Inflammatory macrophage treated with lipopolysaccharide for 4 hours (primary cell): ENCODE results near the gene ZBTB9.

Experiments used
- DNase-seq: peaks from one replicate; pipeline ENCODE4 v3.0.0-alpha.2; 2020

Gene ZBTB9

DNA sequence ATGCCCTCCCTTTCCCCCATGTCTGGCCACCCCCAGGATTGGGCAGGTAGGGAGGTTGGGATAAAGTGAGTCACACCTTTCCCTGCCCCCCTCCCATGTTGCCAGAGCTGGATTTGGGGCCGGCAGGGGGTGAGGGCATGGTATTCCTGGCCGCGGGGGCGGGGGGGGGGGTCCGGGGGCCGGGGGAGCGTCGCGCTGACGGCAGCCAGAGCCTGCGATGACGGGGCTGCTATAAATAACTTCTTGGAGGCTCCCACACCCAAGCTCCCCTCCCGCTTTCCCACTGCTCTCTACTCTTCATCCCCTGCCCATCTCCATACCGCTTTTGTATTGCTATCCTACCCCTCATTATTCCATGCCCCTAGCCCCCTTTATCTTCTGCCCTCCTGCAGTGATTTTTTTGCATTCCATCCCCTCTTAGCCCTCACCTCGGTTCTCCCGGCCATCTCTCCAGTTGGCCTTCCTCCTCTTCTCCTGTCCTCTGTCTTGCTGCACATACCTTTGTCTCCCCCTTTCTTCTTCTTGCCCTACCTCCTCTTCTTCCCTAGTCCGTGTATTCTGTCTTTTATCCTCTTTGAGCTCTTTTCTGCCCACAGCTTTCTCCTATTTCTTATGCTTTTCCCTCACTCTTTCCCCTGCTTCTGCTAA, 20.7 kb upstream of the ZBTB9 start:
- no peak for DNase-seq

DNA sequence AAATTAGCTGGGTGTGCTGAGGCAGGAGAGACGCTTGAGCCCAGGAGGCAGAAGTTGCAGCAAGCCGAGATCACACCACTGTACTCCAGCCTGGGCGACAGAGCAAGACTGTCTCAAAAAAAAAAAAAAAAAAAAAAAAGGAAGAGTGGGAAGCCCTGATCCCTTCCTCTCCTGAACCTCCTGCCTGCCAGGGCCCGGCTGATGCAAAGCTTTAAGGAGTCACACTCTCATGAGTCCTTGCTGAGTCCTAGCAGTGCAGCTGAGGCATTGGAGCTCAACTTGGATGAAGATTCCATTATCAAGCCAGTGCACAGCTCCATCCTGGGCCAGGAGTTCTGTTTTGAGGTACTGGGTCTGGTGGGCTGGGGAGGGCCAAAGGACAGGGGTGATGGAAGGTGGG, 19.4 kb upstream of the ZBTB9 start:
- DNase-seq: peak; percentile 72

DNA sequence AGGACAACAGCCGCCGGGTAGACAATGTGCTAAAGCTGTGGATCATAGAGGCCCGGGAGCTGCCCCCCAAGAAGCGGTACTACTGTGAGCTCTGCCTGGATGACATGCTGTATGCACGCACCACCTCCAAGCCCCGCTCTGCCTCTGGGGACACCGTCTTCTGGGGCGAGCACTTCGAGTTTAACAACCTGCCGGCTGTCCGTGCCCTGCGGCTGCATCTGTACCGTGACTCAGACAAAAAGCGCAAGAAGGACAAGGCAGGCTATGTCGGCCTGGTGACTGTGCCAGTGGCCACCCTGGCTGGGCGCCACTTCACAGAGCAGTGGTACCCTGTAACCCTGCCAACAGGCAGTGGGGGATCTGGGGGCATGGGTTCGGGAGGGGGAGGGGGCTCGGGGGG, 16.7 kb upstream of the ZBTB9 start:
- no peak for DNase-seq

DNA sequence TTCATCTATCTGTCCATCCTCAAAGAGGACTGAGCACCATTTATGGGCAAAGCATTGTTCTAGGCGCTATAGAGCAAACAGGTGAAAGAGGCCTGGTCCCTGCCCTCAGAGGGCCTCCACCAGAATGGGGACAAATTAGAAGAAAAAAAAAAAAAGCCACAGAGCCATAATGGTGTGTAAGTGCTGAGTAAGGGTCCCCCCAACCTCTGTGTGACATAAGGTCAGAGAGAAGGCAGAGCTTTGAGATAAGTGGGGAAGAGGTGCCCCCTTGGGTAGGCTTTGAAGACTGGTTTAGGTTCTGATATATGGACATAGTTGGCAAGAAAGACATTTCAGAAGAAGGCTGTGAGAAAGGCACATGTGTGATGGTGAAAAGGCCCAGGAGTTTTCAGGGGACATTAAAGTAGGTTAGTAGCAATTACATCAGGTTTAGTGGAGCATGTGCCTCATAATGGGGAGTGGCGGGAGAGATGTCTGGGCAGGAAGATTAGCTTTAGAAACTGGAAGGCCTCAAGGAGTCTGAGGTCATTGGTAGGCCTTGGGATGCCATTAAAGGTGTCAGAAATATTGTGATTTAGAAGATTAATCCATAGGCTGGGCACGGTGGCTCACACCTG, 15.3 kb upstream of the ZBTB9 start:
- no peak for DNase-seq

DNA sequence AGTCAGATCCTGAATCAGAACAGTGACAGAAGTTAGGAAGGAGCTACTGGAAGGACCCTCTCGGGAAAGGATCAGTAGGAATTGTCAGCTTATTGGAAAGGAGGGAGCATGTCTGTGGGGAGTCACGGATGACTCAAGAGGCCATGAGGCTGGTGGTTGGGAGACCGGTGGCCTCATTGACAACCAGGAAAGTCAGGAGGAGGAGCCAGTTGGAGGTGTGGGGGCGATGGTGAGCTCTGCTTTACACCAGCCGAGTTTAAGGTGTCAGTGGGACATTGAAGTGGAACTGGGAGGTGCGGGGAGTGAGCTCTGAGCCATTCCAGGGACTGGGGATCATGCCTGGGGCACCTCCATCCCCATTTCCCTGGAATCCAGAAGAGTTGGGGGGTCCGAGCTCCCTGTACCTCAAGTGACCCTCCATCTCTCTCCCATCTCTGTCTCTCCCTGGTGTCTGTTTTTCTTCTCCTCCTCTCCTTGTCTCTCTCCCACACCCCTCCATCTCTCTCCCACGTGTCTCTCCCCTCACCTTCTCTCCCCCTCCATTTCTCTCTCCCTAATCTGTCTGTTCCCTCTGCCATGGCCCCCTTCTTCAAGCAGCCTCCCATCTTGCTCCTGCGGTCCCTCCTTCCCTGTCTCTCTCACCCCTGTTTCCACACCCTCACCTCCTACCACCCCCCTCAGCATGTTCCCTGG, 14.3 kb upstream of the ZBTB9 start:
- no peak for DNase-seq

DNA sequence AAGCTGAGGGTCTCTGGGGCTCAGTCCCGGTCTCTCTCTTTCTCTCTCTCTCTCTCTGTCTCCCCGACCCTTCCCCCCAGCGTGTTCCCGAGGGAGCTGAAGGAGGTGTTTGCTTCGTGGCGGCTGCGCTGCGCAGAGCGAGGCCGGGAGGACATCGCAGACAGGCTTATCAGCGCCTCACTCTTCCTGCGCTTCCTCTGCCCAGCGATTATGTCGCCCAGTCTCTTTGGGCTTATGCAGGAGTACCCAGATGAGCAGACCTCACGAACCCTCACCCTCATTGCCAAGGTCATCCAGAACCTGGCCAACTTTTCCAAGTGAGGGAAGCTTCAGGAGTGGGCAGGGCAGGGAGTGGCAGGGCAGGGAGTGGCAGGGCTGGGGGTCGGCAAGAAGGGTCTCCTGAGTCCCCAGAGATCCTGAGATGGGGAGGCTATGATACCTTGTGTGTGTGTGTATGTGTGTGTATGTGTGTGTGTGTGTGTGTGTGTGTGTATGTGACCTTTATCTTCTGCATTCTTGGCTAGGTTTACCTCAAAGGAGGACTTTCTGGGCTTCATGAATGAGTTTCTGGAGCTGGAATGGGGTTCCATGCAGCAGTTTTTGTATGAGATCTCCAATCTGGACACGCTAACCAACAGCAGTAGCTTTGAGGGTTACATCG, 13.6 kb upstream of the ZBTB9 start:
- no peak for DNase-seq

DNA sequence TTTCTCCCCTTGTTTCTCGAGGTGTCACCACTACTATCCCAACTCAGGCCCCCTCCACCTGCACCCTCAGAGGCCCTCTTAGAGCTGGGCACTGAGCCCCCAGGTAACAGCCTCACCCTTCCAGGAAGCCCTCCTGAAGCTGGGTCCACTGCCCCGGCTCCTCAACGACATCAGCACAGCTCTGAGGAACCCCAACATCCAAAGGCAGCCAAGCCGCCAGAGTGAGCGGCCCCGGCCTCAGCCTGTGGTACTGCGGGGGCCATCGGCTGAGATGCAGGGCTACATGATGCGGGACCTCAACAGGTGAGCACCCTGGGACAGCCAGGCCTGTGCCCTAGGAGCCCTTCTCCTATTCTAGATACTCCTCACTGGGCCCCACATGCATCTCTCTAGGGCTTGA, 12.9 kb upstream of the ZBTB9 start:
- DNase-seq: no peak

DNA sequence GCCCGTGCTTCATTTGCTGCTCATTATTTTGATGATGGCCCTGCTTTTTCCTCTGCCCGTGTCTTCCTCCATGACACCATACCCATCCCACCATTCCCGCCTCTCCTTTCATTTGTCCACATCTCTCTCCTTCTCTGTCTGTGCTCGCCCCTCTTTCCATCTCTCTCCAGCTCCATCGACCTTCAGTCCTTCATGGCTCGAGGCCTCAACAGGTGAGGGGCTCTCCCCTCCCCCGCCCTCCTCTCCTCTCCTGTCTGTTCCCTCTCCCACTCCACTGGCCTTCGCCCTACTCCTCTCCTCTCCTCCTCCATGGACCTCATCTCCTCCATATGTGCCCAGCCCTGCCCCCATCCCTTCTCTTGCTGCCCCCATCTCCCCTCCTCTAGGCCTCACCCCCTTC, 12.1 kb upstream of the ZBTB9 start:
- DNase-seq: no peak

DNA sequence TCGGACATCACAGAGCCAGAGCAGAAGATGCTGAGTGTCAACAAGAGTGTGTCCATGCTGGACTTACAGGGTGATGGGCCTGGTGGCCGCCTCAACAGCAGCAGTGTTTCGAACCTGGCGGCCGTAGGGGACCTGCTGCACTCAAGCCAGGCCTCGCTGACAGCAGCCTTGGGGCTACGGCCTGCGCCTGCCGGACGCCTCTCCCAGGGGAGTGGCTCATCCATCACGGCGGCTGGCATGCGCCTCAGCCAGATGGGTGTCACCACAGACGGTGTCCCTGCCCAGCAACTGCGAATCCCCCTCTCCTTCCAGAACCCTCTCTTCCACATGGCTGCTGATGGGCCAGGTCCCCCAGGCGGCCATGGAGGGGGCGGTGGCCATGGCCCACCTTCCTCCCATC, 11.4 kb upstream of the ZBTB9 start:
- DNase-seq: no peak

DNA sequence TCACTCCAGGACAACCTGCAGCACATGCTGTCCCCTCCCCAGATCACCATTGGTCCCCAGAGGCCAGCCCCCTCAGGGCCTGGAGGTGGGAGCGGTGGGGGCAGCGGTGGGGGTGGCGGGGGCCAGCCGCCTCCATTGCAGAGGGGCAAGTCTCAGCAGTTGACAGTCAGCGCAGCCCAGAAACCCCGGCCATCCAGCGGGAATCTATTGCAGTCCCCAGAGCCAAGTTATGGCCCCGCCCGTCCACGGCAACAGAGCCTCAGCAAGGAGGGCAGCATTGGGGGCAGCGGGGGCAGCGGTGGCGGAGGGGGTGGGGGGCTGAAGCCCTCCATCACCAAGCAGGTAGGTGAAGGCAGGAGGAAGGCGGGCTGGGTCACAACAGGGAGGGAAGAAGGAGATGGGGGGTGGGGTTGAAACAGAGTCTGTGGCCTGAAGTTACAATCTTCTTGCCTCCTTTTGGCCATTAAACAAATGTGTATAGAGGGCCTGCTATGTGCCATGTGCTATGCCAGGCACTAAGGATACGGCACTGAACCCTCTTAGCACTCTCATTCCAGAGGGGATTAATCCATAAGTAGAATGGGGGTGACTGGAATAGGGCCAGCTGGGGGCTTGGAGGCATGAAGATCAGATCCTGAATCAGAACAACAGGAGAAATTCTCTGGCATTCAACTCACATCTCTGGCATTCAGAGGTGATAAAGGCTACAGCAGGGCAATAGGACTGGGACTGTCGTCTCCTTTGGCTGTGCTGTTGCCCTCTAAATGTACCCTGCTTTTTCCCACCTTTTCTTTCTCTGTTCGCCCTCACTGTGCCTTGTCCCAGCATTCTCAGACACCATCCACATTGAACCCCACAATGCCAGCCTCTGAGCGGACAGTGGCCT, 10.5 kb upstream of the ZBTB9 start:
- no peak for DNase-seq

DNA sequence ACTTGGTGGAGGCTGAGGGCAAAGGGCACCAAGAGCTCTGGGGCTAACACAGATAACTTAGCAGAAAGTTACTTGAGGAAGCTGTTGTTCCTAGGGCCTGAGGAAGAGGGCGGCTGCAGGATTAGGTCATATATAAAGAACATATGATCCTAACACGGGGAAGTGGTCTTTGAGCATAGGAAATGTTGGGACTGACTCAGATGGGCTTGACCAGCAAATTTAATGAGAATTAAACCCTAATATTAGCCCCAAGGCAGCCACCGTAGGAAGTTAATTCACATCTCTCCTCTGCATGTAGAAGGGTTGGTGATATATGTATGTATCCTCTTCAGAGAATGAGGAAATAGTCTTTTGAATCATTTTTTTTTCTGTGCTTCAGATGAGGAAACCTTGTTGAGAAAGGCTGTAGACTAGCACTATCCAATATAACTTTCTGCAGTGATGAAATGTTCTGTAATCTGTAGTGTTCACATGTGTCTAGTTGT, 9.2 kb upstream of the ZBTB9 start:
- DNase-seq: peak; percentile 95

DNA sequence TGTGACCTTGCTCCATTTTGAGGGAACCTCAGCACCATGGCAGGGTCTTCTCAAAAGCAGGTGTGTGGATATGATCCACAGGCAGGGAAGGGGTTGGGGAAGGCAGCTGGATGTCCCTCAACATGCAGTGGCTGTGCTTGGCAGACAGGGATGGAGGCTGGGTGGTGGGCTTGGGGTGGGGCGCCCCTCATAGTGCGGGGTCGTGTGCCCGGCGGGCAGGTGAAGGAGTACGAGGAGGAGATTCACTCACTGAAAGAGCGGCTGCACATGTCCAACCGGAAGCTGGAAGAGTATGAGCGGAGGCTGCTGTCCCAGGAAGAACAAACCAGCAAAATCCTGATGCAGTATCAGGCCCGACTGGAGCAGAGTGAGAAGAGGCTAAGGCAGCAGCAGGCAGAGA, 8.0 kb upstream of the ZBTB9 start:
- DNase-seq: no peak

DNA sequence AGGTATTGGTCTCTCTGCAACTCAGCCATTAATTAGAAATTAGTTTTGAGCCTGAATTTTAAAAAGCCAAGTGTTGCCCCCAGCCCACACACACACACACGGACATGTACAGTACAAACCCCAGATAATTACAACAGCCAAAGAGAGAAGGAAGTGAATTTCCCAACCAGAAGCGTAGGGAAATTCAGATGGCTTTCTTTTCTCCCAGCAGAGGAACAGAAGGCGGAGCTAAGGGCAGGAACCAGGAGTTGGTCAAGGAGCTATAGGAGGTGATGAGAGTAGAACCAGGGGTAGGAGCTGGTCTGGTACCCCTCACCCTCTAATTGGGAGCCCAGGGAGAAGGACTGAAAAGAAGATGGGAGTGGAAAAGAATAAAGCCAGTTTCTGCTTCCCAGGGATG, 3.9 kb upstream of the ZBTB9 start:
- peak; percentile 88 for DNase-seq

DNA sequence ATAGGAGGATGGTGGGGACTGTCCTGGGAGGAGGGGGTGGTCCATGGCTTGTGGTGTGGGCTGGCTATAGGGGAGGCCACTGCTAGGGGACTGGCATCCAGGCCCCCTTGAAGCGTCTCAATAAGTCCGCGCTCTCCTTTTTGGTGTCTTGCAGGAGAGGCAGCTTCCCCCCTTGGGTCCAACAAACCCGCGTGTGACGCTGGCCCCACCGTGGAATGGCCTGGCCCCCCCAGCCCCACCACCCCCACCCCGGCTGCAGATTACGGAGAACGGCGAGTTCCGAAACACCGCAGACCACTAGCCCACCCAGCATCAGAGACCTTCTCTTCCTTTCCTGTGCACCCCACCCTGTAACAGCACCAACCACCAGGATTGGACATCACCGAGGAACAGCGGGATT, 2.8 kb upstream of the ZBTB9 start:
- no peak for DNase-seq

DNA sequence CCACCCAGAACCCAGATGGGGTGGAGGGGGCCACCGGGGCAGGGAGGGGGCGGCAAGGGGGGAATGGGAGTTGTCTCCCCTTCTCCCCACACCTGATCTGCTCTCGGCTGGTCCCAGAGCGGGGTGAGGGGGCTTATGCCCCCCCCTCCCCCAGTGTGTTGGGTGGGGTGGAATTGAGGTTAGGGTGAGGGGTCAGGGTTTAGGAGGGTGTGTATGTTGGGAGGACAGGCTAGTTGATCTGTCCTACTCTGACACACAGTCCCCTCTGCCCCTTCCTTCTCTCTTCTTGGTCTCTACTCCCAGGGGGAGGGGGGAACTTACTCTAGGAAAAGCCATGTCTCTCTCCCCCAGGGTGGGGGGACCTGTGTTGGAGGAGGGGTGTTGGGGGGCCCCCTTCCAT, 1.9 kb upstream of the ZBTB9 start:
- DNase-seq: no peak

DNA sequence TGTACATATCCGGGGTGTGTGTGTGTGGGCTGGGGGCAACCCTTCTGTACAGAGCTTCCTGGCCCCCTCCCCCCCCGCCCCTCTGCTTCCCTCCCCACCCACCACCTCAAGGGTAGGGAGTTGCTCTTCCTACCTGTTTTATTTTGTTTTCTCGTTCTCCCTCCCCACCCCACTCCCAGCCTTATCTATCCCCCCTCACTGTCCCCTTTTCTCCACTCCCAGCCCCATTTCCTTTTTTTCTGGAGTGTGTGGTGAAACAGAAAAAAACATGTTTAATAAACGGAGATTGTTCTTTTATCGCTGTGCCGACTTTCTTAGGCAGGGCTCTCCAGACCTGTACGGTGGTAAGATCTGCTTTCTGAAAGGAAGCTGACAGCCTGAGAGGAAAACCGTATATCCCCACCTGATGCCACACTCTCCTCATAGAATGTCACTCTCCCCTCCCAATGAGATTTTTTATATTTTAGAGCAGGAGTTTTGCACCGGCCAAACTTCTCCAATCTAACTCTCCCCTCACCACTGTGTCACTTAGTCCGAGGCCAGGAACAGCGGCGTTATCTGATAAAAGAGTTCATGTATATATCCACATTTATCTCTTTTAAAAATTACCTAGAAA, 875 bp upstream of the ZBTB9 start:
- no peak for DNase-seq

DNA sequence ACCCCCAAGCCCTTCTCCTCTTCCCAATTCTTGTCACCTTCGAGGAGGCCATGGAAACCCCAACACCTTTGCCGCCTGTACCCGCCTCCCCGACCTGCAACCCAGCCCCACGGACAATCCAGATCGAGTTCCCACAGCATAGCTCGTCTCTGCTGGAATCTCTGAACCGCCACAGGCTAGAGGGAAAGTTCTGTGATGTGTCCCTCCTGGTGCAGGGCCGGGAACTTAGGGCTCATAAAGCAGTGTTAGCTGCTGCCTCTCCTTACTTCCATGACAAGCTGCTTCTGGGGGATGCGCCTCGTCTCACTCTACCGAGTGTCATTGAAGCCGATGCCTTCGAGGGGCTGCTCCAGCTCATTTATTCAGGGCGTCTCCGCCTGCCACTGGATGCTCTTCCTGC, 675 bp downstream of the ZBTB9 start:
- DNase-seq: no peak

DNA sequence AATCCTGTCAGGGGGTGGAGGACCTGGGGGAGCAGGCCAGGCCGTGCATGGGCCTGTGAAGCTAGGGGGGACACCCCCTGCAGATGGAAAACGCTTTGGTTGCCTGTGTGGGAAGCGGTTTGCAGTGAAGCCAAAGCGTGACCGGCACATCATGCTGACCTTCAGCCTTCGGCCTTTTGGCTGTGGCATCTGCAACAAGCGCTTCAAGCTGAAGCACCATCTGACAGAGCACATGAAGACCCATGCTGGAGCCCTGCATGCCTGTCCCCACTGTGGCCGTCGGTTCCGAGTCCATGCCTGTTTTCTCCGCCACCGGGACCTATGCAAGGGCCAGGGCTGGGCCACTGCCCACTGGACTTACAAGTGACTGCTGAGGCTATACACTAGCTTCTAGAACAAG, 1.8 kb downstream of the ZBTB9 start:
- DNase-seq: no peak

DNA sequence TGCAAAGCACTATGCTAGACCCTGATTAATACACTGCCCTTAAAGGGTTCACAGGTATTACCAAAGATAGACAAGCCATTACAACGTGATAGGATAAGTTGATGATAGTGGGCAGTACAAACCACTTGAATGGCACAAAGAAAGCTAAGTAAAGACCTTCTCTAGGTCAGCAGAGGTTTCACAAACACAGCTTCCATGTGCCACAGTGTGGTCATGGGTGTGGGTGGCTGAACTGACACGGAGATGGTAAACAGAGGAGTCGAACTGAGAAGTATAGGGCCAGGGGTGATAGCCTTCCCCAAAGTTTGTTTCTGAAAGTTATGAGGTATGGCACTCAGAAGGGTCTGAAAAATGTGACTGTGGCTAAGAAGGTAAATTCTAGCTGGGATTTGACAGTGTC, 4.3 kb downstream of the ZBTB9 start:
- peak; percentile 64 for DNase-seq

DNA sequence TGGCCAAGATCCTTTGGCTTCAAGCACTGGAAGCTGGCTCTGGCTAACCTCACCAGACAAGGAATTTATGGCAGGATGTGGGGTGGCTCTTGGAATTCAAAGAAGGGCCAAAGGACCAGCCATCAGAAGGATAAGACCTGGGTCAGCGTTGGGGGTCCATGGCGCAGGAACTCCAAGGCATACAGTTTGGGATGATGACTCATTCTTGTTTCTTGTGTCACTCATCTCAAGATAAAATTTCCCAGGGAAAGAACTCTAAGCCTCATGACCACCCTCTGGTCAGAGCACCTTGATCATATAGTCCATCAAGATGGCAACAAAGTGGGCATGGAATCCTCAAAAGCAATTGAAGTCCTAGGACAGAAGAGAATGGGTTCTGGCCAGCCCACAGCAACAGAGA, 4.8 kb downstream of the ZBTB9 start:
- DNase-seq: no peak

DNA sequence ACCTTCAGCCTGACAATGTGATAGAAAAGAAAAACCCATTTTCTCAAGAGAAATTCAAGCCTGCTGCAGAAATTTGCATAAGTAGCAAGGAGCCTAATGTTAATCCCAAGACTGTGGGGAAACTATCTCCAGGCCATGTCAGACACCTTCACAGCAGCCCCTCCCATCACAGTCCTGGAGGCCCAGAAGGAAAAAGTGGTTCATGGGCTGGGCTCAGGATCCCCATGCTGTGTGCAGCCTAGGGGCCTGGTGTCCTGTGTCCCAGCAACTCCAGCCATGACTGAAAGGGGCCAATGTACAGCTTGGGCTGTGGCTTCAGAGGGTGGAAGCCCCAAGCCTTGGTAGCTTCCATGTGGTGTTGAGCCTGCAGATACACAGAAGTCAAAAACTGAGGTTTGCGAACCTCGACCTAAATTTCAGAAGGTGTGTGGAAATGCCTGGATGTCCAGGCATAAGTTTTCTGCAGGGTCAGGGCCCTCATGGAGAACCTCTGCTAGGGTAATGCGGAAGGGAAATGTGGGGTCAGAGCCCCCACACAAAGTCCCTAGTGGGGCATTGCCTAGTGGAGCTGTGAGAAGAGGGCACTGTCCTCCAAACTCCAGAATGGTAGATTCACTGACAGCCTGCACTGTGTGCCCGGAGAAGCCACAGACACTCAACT, 11.8 kb downstream of the ZBTB9 start:
- DNase-seq: no peak

DNA sequence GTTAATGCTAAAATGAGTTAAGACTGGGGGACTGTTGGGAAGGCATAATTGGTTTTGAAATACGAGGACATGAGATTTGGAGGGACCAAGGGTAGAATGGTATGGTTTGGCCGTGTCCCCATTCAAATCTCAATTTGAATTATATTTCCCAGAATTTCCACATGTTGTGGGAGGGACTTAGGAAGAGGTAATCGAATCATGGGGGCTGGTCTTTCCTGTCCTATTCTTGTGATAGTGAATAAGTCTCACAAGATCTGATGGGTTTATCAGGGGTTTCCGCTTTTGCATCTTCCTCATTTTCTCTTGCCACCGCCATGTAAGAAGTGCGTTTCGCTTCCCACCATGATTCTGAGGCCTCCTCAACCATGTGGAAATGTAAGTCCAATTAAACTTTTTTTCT, 12.7 kb downstream of the ZBTB9 start:
- peak; percentile 52 for DNase-seq
